ENCODE measurements around the gene ANGPTL2.

GRCh38 chr9:127050152-127050551 is 72.3 kb downstream of the ANGPTL2 start:
- TF ChIP-seq CTCF (IDR thresholded peaks at IDR 0.05) (no peak), POLR2A (IDR thresholded peaks at IDR 0.05) (no peak), POLR2AphosphoS5 (IDR thresholded peaks at IDR 0.05) (no peak), EP300 (IDR thresholded peaks at IDR 0.05) (no peak)
